HG03521 (cell line): ENCODE results near the gene MRRF.

Source experiments
- ATAC-seq: cut with Tn5 transposase; IDR thresholded peaks from one replicate; pipeline ENCODE4 v1.9.1; 2021; ENCODE audit warnings: mild to moderate bottlenecking, moderate library complexity; ENCODE audit not compliant: unreplicated experiment

Gene MRRF

DNA sequence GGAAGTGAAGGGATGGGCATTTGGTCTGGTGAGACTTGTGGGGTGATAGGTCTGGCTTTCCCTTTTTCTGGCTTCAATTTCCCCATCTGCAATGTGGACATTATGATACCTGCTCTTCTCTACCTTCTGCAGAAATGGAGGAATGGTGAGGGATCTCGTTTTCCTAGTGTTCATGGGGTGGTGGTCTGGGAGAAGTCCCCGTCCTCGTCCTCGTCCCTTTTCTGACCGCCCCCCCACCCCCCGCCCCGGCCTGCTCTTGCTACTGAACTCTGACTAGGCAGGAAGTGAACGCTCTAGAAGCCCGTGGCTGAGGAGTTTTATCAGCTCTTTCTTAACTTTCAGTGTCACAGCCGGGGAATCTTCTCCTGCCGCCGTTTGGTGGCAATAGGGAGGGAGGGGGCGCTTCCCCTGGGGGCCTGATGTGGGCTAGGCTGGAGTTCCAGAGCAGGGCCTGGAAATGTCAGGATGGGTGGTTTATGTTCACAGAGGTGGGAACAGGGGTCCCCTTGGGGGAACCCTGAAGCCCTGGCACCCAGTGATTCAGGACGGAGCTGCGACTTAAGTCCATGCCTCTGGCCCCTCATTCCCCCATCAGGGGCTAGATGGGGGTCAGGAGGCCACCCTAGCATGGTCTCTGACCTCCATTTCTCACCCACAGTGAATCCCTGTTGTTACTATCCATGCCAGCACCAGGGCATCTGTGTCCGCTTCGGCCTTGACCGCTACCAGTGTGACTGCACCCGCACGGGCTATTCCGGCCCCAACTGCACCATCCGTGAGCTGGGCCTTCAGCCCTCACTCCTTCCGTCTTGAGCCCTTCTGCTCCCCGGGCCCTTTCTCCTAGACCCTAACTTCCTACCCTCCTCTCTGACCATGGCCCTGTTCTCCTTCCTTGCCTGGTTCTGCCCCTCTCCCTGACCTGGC is 112.8 kb downstream of the MRRF start:
- no peak for ATAC-seq

DNA sequence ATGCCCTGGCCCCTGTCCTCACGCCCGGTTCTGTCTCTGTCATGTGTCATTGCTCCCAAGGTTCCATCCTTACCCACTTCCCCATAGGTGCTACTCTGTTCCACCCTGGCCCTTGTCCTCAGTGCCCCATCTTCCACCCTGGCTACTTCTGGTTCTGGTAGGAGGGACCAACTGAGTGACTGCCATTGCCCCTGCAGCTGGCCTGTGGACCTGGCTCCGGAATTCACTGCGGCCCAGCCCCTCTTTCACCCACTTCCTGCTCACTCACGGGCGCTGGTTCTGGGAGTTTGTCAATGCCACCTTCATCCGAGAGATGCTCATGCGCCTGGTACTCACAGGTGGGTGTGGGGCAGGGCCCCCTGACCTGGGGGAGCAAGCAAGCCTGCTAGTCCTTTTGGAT is 113.6 kb downstream of the MRRF start:
- ATAC-seq = no peak

DNA sequence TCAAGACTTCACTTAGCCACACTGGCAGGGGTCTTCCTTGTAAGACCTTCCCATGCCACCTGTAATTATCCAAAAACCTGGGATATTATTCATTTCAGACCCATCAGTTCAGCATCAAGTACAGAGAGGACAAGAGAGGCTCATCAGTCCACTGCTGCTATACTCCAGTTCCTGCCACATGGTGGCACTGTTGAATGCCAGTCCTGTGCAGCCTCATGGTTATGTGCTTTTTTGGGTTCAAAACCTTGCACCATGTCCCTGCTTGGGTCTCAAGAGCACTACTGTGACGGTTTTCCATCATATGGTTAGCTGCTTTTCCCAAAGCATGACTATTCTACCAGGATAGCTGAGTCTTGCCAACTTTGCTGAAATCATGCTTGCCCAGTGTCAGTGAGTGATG is 114.7 kb downstream of the MRRF start:
- ATAC-seq = no peak

DNA sequence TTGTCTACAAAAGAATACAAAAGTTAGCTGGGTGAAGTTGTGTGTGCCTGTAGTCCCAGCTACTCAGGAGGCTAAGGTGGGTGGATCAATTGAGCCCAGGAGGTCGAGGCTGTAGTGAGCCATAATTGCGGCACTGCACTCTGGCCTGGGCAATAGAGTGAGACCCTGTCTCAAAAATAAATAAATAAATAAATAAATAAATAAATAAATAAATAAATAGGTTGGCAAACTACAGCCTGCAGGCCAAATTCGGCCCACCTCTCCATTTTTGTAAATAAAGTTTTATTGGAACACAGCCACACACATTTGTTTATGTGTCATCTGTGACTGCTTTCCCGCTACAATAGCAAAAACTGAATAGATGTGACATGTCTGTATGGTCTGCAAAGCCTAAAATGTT is 115.6 kb downstream of the MRRF start:
- ATAC-seq = no peak
